Activated CD4-positive, alpha-beta T cell treated with anti-CD3 and anti-CD28 coated beads for 36 hours (primary cell): ENCODE results near the gene GRAP. TPM values are rescaled to one million over a fixed set of nuclear protein-coding genes. Genes with fewer than 3 reads are reported as not detected.
A peak's percentile ranks its signal among the peaks of the same experiment; 100 is the strongest.

Experiments
- ATAC-seq: fragments of 200-7000 bp; cut with Tn5 transposase; one replicate; pipeline ENCODE4 v1.10.0; 2021; ENCODE audit warnings: mild to moderate bottlenecking, moderate library complexity
- CTCF ChIA-PET: fragments of 350-600 bp; sonication (Branson Sonifier 250); formaldehyde crosslinking; loops from one replicate; lab custom pipeline; 2021; ENCODE audit warnings: antibody characterized with exemption; lab: Charles Lee
- POLR2A ChIA-PET: fragments of 350-600 bp; sonication (Branson Sonifier 250); formaldehyde crosslinking; loops from one replicate; lab custom pipeline; 2021; ENCODE audit warnings: antibody characterized with exemption, inconsistent platforms; lab: Charles Lee
- DNase-seq: peaks from one replicate; pipeline ENCODE4 v3.0.0-alpha.2; 2020
- H3K27ac Mint-ChIP-seq: one replicate; pipeline ENCODE4 v1.8.0; 2021; ENCODE audit warnings: mixed read lengths
- H3K27me3 Mint-ChIP-seq: one replicate; pipeline ENCODE4 v1.8.0; 2021; ENCODE audit warnings: mixed read lengths
- H3K36me3 Mint-ChIP-seq: one replicate; pipeline ENCODE4 v1.8.0; 2021; ENCODE audit warnings: low read depth, mixed read lengths
- H3K4me1 Mint-ChIP-seq: one replicate; pipeline ENCODE4 v1.8.0; 2021; ENCODE audit warnings: mixed read lengths
- H3K4me3 Mint-ChIP-seq: one replicate; pipeline ENCODE4 v1.8.0; 2021; ENCODE audit warnings: mild to moderate bottlenecking, moderate library complexity, mixed read lengths
- H3K9me3 Mint-ChIP-seq: one replicate; pipeline ENCODE4 v1.8.0; 2021; ENCODE audit warnings: low read depth, mixed read lengths
- intact Hi-C, 2 experiments: fragments of 100-400 bp; cut with DNase I in 1 of 2; cut with micrococcal nuclease in 1 of 2; formaldehyde crosslinking; loops; one replicate each; pipeline versions ENCODE4 v1.14.2 to v1.15.1; 2022 to 2024; cut with DNase I, micrococcal nuclease
- total RNA-seq, 2 experiments: library from RNA; stranded (reverse); gene quantifications; one replicate each; pipeline ENCODE4 v1.2.3, GENCODE V29; 2021

GRAP gene
- total RNA-seq, 2 experiments from 2014 or later, result 10.7 to 11.2 TPM

DNA sequence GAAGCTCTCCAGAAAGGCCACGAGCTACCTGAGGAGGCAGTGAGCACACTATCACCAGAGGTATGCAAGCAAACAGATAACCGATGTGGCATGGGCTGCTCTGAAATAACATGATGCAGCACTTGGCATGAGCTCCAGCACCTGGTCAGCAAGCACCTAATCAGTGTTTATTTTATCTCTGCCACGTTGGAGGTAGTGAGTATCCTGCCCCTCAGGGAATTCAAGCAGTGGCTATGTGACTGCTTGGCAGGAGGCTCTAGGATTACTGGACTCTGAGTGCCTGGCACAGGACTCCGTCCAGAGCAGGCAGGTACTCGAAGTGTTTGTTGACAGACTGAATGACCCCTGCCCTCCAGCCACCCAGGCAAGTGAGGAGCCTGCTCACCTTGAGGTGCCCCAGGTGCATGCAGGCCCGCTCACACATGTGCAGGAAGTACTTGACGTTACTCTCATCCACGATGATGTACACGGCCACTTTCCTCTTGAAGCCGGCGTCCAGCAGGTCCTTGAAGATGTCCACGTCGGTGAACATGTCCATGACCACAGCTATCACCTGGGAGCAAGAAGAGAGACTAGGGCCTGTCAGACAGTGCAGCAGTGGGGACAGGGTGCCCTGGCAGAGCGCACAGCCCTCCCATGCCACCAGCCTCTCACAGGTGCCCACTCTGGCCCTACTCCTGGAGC, 58.8 kb downstream of the GRAP start:
- Mint-ChIP-seq H3K9me3 (no peaks in the 10 kb centered on the region), H3K36me3 (peaks cover 8% of the 10 kb centered on the region), H3K4me3 (no peak overlapping the region), H3K27me3 (no peaks in the 10 kb centered on the region), H3K27ac (no peak overlapping the region), H3K4me1 (peaks cover 7% of the 10 kb centered on the region)
- no peak for ATAC-seq
- intact Hi-C loops, result loop anchor here in 1 of 2 experiments (5.0 kb wide), 1 partner anchor 51 kb away; no protein-coding TSS in a partner anchor
- DNase-seq, result no peak
- CTCF ChIA-PET, result interaction anchor here (0.6 kb wide), 1 partner anchor 466 kb away, joined by 3 read pairs; no protein-coding TSS in a partner anchor
- POLR2A ChIA-PET, result no interaction called here

DNA sequence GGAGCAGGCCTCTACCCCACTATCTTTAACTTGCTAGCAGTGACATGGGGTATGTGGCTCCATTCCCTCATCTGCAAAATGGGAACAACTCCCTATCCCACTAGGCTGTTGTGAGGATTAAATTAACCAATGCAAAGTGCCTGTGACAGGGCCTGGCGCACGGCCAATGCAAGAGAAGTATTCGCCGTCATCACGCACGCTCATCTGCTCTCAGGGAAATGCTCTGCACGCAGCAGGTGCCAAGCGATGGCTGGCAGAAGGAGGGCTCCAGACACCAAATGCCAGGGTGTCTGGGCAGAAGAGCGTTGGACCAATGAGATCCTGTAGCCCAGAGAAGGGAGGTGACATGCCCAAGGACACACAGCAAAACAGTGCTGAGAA, 59.5 kb downstream of the GRAP start:
- intact Hi-C loops, result loop anchor here in 1 of 2 experiments (5.0 kb wide), 1 partner anchor 50 kb away; no protein-coding TSS in a partner anchor
- DNase-seq (no peak), ATAC-seq (no peak)
- ChIA-PET POLR2A (no interaction called here), CTCF (interaction anchor here (0.6 kb wide), 1 partner anchor 466 kb away, joined by 3 read pairs; no protein-coding TSS in a partner anchor)
- no peaks in the 10 kb centered on the region for H3K9me3 Mint-ChIP-seq
- H3K36me3 Mint-ChIP-seq, result peaks cover 8% of the 10 kb centered on the region
- peaks cover 2% of the 10 kb centered on the region for H3K4me1 Mint-ChIP-seq
- H3K27me3 Mint-ChIP-seq, result no peaks in the 10 kb centered on the region
- H3K4me3 Mint-ChIP-seq, result no peak overlapping the region
- no peak overlapping the region for H3K27ac Mint-ChIP-seq

DNA sequence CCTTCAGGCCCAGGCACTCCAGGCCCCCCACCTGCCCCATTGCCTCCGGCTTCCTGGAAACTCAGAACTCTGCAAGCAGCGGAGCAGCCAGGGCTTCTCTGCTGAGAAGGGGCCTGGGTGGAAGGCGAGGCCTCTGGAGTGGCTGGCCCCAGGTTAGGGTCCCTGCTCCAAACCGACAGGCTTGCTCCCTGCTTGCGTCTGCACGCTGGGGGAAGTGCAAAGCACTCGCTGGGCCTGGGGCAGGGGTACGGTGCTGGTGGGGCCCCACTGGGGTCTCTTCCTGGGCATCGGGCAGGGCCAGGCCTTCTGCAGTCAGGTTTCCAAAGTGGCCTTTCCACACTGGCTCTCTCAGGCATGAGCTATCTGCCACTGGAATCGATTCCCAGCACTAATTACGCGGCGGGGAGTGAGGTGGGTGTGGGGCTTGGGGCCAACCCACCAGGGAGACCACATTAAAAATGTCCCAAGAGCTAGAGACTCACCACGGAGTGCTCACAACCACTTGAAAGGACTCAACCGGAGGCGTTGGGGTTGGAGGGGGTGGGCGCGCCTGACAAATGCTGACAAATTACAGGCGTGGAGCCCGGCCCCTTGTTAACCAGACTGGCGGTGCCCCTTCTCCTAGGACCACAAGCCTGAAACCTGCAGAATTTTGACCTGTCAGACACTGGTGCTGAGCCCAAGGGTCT, 60.1 kb downstream of the GRAP start:
- CTCF ChIA-PET, result no interaction called here
- Mint-ChIP-seq H3K9me3 (no peaks in the 10 kb centered on the region), H3K27ac (no peak overlapping the region), H3K36me3 (peaks cover 8% of the 10 kb centered on the region), H3K27me3 (no peaks in the 10 kb centered on the region), H3K4me3 (no peak overlapping the region), H3K4me1 (peaks cover 2% of the 10 kb centered on the region)
- no peak for DNase-seq
- ATAC-seq, result no peak
- POLR2A ChIA-PET, result no interaction called here
- intact Hi-C loops, result loop anchor here in 1 of 2 experiments (5.0 kb wide), 1 partner anchor 49 kb away; no protein-coding TSS in a partner anchor

DNA sequence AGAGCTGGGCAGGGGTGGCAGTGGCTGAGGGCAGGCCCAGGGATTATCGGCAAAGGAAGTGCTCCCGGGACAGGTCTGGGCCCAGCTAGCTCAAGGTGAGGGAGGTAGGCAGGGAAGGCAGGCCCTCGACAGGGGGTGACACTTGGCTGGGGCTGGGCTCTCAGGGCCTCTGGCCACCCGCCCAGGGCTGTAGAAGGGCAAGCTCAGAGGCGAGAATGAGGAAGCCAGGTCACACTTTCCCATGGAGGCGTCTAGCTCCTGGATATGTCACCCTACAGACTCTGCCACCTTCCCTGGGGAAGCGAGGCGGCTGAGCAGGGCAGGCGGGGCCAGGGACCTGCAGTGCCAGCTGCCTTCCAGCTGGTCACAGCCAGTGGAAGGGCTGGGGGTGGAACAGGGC, 61.3 kb downstream of the GRAP start:
- Mint-ChIP-seq H3K27ac (no peak overlapping the region), H3K4me3 (no peak overlapping the region), H3K4me1 (peaks cover 2% of the 10 kb centered on the region), H3K9me3 (no peaks in the 10 kb centered on the region), H3K36me3 (peaks cover 8% of the 10 kb centered on the region), H3K27me3 (no peaks in the 10 kb centered on the region)
- ChIA-PET POLR2A (no interaction called here), CTCF (interaction anchor here (1.3 kb wide), 1 partner anchor 9 kb away, joined by 3 read pairs; no protein-coding TSS in a partner anchor)
- no peak for ATAC-seq
- intact Hi-C loops, result loop anchor here in 1 of 2 experiments (5.0 kb wide), 1 partner anchor 48 kb away; no protein-coding TSS in a partner anchor
- no peak for DNase-seq

DNA sequence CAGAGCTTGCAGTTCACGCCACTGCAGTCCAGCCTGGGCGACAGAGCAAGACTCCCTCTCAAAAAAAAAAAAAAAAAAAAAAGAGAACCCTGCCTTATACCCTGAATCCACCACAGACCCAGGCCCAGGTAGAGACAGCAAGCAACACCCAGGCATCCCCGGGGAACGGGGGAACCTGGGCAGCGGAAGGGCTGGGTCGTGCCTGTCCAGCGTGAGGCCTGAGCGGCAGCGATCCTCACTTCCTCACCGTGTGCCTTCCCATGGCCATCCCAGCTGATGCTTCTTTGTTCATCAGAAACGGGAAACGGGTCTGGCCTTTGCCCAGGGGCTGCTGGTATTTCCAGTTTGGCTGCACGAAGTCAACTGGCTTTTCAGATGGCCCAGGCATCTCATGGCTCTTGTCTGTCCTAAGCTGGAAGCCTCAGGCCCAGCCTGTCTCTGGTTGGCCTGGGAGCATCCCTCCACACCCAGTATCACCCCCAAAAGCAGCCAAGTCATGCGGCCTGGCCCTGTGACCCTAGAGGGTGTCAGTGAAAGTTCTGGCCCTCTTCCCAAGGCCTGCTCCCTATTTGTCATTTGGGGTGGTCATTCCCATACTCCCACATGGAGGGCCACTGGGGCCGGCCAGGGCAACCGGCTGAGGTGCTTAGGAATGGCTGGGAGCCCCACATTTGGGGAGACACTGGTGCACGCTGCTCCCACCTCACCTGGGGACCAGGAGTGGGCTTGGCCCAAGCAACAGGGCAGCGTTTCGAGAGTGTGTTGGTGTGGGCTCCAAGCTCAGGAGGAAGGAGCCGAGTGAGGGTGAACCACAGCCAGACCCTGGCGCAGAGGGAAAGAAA, 62.3 kb downstream of the GRAP start:
- Mint-ChIP-seq H3K27me3 (no peaks in the 10 kb centered on the region), H3K9me3 (no peaks in the 10 kb centered on the region), H3K27ac (no peak overlapping the region), H3K4me1 (peaks cover 2% of the 10 kb centered on the region), H3K36me3 (peaks cover 8% of the 10 kb centered on the region), H3K4me3 (no peak overlapping the region)
- intact Hi-C loops, result loop anchor here in 1 of 2 experiments (5.0 kb wide), 1 partner anchor 47 kb away; no protein-coding TSS in a partner anchor
- CTCF ChIA-PET, result interaction anchor here (1.3 kb wide), 1 partner anchor 10 kb away, joined by 3 read pairs; no protein-coding TSS in a partner anchor
- ATAC-seq (no peak), DNase-seq (no peak)
- POLR2A ChIA-PET, result no interaction called here

DNA sequence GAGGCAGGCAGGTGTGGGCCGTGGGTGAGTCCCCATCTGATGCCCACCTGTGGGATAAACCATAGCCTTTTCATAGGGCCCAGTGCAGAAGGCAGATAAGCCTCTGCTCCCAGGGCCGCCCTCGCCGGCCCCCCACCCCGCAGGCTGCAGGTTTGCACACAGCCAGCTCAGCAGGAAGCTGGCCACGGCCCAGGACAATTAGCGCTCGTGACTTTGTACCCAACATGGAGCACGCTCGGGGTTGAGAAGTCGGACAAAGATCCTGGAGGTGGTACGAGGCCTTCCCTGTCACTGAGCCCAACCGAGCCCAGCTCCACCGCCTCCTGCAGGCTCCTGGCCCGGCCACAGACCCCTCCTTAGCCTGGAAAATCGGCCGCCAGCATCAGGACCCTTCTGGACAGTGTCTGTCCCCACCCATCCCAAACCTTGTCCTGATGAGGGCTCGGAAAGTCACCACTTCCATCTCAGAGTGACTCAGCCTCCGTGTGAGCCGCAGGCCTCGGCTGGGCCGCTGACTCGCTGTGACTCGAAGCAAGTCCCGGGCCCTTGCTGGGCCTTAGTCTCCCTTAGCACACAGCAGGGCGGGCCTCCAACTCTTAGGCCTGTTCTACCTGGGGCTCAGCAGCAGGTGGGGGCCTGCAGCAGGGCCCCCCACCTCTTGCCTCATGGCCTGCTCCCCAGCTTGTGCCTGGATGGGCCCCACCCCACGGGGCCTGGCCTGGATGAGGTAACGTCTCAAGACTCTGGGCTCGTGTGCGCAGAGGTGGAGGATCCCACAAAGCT, 64.9 kb downstream of the GRAP start:
- POLR2A ChIA-PET, result no interaction called here
- intact Hi-C loops, result no loop called here
- CTCF ChIA-PET, result no interaction called here
- no peaks in the 10 kb centered on the region for H3K4me1 Mint-ChIP-seq
- no peaks in the 10 kb centered on the region for H3K9me3 Mint-ChIP-seq
- ATAC-seq, result peak; percentile 57
- DNase-seq, result peak; percentile 46
- H3K27me3 Mint-ChIP-seq, result no peaks in the 10 kb centered on the region
- H3K4me3 Mint-ChIP-seq, result no peak overlapping the region
- peaks cover 4% of the 10 kb centered on the region for H3K36me3 Mint-ChIP-seq
- H3K27ac Mint-ChIP-seq, result no peak overlapping the region

DNA sequence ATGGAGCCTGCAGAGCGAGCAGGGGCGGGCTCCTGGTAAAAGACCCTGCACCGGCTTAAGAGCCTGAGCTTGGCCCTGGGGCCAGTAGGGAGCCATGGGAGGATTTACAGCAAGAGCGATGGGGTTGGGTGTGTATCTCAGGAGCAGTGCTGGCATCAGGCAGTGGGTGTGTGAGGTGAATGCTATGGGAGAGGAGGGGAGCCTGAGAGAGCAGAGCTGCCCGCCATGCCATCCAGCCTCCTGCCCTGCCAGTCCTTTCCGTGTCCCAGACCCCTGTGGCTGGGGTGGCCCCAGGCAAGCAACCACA, 65.5 kb downstream of the GRAP start:
- no peaks in the 10 kb centered on the region for H3K4me1 Mint-ChIP-seq
- ChIA-PET POLR2A (no interaction called here), CTCF (interaction anchor here (0.6 kb wide), 1 partner anchor 717 kb away, joined by 3 read pairs; no protein-coding TSS in a partner anchor)
- no peaks in the 10 kb centered on the region for H3K9me3 Mint-ChIP-seq
- H3K27ac Mint-ChIP-seq, result no peak overlapping the region
- DNase-seq (no peak), ATAC-seq (no peak)
- H3K4me3 Mint-ChIP-seq, result no peak overlapping the region
- peaks cover 8% of the 10 kb centered on the region for H3K36me3 Mint-ChIP-seq
- H3K27me3 Mint-ChIP-seq, result no peaks in the 10 kb centered on the region
- intact Hi-C loops, result no loop called here

DNA sequence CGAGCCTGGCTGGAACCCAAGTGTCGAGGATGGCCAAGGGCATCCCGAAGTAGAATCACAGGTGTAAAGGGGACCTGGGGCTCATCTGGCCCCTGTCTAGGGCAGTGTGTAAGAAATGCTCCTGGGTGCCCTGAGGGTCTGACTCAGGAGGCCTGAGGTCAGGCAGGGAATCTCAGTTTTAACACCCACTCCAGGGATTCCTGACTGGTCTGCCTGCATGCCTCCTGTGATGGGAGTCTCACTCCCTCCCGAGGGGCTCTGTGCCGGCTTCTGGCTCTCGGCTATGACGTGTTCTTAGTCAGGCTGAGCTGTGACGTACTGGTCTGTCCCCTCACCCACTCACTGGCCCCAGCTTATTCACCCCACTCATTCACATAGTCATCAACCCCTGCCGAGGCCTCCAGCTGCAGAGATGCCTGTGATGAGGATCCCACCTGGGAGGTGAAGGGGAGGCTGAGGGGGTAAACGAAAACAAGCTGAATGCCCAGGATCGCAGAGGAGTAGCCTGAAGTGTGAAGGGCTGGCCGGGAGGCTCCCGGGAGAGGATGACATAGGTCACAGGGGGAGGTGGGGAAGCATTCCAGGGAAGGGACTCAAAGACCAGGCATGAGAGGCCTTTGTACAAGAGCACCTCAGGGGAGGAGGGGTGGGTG, 65.9 kb downstream of the GRAP start:
- CTCF ChIA-PET, result interaction anchor here (0.6 kb wide), 1 partner anchor 716 kb away, joined by 3 read pairs; no protein-coding TSS in a partner anchor
- H3K4me3 Mint-ChIP-seq, result no peak overlapping the region
- H3K36me3 Mint-ChIP-seq, result peaks cover 5% of the 10 kb centered on the region
- intact Hi-C loops, result no loop called here
- ATAC-seq (no peak), DNase-seq (no peak)
- POLR2A ChIA-PET, result no interaction called here
- H3K27me3 Mint-ChIP-seq, result no peaks in the 10 kb centered on the region
- no peaks in the 10 kb centered on the region for H3K4me1 Mint-ChIP-seq
- H3K27ac Mint-ChIP-seq, result no peak overlapping the region
- no peaks in the 10 kb centered on the region for H3K9me3 Mint-ChIP-seq

DNA sequence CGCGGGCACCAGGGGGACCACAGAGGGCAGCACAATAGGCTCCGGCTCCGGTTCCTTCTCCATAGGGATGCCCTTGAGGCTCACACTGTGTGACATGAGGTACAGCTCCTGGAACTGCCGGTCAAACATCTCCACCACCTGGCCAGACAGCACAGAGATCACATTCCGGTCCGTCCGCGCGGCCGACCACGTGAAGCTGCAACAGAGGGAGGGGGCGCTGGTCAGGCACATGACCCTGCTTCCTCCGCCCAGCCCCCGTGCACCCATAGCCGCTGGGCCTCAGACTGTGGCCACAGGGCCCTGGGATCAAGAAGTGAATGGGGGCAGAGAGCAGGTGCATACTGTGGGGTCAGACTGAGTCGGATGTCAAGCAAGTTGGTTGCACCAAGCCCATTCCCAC, 68.1 kb downstream of the GRAP start:
- no peak overlapping the region for H3K4me3 Mint-ChIP-seq
- H3K27me3 Mint-ChIP-seq, result no peaks in the 10 kb centered on the region
- intact Hi-C loops, result no loop called here
- ChIA-PET POLR2A (no interaction called here), CTCF (interaction anchor here (0.9 kb wide), 1 partner anchor 16 kb away, joined by 3 read pairs; no protein-coding TSS in a partner anchor)
- H3K9me3 Mint-ChIP-seq, result no peaks in the 10 kb centered on the region
- ATAC-seq (no peak), DNase-seq (no peak)
- no peak overlapping the region for H3K27ac Mint-ChIP-seq
- H3K4me1 Mint-ChIP-seq, result peaks cover 9% of the 10 kb centered on the region
- H3K36me3 Mint-ChIP-seq, result peaks cover 4% of the 10 kb centered on the region

DNA sequence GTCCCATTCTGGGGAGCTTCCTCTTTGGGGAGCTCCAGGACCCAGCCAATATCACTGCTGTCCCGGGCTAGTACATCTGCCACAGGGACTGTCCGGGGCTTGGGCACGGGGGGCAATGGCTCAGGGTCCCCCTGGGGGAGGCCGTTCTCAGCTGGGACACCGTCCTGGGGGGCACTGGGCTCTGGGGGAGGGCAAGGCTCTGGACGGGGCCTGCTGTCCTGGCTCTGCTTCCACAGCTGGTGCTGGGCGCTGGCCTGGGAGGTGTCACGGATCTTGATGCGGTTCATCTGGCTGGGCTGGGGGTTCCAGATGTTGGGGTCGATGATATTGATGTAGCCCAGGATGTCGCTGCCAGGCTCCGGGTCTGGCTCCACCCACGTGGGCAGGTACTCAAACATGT, 68.7 kb downstream of the GRAP start:
- CTCF ChIA-PET, result interaction anchor here (1.0 kb wide), 1 partner anchor 17 kb away, joined by 3 read pairs; no protein-coding TSS in a partner anchor
- no peak overlapping the region for H3K4me3 Mint-ChIP-seq
- H3K27me3 Mint-ChIP-seq, result no peaks in the 10 kb centered on the region
- POLR2A ChIA-PET, result no interaction called here
- no peak overlapping the region for H3K27ac Mint-ChIP-seq
- H3K9me3 Mint-ChIP-seq, result no peaks in the 10 kb centered on the region
- H3K4me1 Mint-ChIP-seq, result peaks cover 11% of the 10 kb centered on the region
- ATAC-seq (no peak), DNase-seq (no peak)
- peaks cover 8% of the 10 kb centered on the region for H3K36me3 Mint-ChIP-seq
- intact Hi-C loops, result no loop called here
